Midbrain (tissue), 1 donor: ENCODE results near the gene MED31.
"Not testable (repeated sequence)": the region's sequence is repeated elsewhere in the genome, so short reads cannot be mapped to it uniquely, and the experiment has no call there.

Source experiments
- DNase-seq: peaks from one replicate; lab custom pipeline; 2025; lab: John Stamatoyannopoulos, UW

The MED31 gene

GRCh38 chr17:6626616-6627015, 24.8 kb downstream of the MED31 start:
- DNase-seq, result no peak

- DNase-seq, result no peak
Observed at GRCh38 chr17:6623941-6624340, 27.5 kb downstream of the MED31 start.

GRCh38 chr17:6611231-6611630, 40.2 kb downstream of the MED31 start:
- DNase-seq, result no peak

GRCh38 chr17:6610011-6610410, 41.4 kb downstream of the MED31 start:
- DNase-seq, result no peak

- DNase-seq, result no peak
Observed at GRCh38 chr17:6608321-6608720, 43.1 kb downstream of the MED31 start.

- no peak for DNase-seq
Observed at GRCh38 chr17:6605142-6605541, 46.3 kb downstream of the MED31 start.

GRCh38 chr17:6603744-6604325, 47.6 kb downstream of the MED31 start:
- DNase-seq, result no peak

- no peak for DNase-seq
Observed at GRCh38 chr17:6602141-6602540, 49.3 kb downstream of the MED31 start.

GRCh38 chr17:6599364-6599763, 52.0 kb downstream of the MED31 start:
- peak; percentile 58 for DNase-seq

GRCh38 chr17:6597727-6598126, 53.7 kb downstream of the MED31 start:
- no peak for DNase-seq

- DNase-seq, result no peak
Observed at GRCh38 chr17:6596941-6597340, 54.5 kb downstream of the MED31 start.

- no peak for DNase-seq
Observed at GRCh38 chr17:6596511-6596910, 54.9 kb downstream of the MED31 start.

- DNase-seq, result no peak
Observed at GRCh38 chr17:6596081-6596480, 55.3 kb downstream of the MED31 start.

GRCh38 chr17:6593371-6593770, 58.0 kb downstream of the MED31 start:
- DNase-seq, result not testable (repeated sequence)
